ENCODE measurements around the gene KIRREL3. TPM values are rescaled to one million over a fixed set of nuclear protein-coding genes. Genes with fewer than 3 reads are reported as not detected.
A peak's percentile ranks its signal among the peaks of the same experiment; 100 is the strongest.

Gene KIRREL3
- total and polyA plus RNA-seq, 2 of the 8 experiments (the other 6 are each of a cell fraction or from before 2014, with no cell fraction given): 0.29 to 0.32 TPM

DNA sequence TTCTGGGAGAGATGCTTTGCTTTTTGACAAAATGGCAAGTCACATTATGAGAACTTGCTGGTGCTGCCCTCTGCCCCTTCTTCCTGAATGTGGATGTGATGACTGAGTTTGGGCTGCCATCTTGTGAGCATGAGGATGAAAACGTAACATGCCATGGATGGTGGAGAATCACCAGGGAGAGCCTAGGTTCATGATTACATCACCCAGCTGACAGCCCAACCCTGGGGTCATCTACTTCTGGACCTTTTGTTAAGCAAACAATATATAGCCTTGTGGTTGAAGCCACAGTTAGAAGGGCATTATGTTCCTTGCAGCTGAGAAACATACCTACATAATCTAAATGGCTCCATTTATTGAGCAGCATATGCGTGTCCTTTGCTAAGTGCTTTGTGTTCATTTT, 321.5 kb downstream of the KIRREL3 start:
- H3K56ac ChIP-seq (replicated peaks; ENCODE audit: insufficient read length, low read depth, low read length): no peak overlapping the region
- POLR2A ChIA-PET (ENCODE audit: partially characterized antibody): interaction anchor here (1.1 kb wide), 1 partner anchor 11 kb away, joined by 3 read pairs; no protein-coding TSS in a partner anchor
- H2BK15ac ChIP-seq (ENCODE audit: low read length): no peak overlapping the region
- H3K79me1 ChIP-seq (ENCODE audit: low read depth, low read length): no peaks in the 10 kb centered on the region
- no peak overlapping the region for H4K8ac ChIP-seq (ENCODE audit: extremely low read depth, insufficient read depth, low read length)
- CTCF ChIA-PET (ENCODE audit: partially characterized antibody): interaction anchor here (1.0 to 1.7 kb wide), 3 partner anchors 85 to 105 kb away, joined by 3 read pairs; no protein-coding TSS in a partner anchor
- H2AK5ac ChIP-seq (ENCODE audit: low read depth, low read length): no peak overlapping the region
- H2BK20ac ChIP-seq (ENCODE audit: low read length): no peak overlapping the region
- no peaks in the 10 kb centered on the region for H3K79me2 ChIP-seq (ENCODE audit: control insufficient read depth in 1 of 2, insufficient read depth in 2 of 2, low read length in 2 of 2)
- no peak overlapping the region for H4K5ac ChIP-seq (ENCODE audit: insufficient read length, low read depth, low read length)
- H2AFZ ChIP-seq (ENCODE audit: low read length): no peak overlapping the region
- H3K9me3 ChIP-seq (ENCODE audit: insufficient read depth in 2 of 2, low read depth in 1 of 2, low read length in 1 of 2): no peaks in the 10 kb centered on the region
- no peak overlapping the region for H4K91ac ChIP-seq (replicated peaks; ENCODE audit: insufficient read length, low read length)
- H3K27me3 ChIP-seq (replicated peaks in 1 of 4; ENCODE audit: control insufficient read depth in 3 of 4, extremely low read depth in 1 of 4, insufficient read depth in 3 of 4, low read length in 3 of 4): no peaks in the 10 kb centered on the region
- H3K4me1 ChIP-seq (replicated peaks in 1 of 4; ENCODE audit: control insufficient read depth in 3 of 4, insufficient read depth in 4 of 4, low read length in 3 of 4): no peaks in the 10 kb centered on the region
- TF ChIP-seq SAP30 (IDR thresholded peaks at IDR 0.05; ENCODE audit: insufficient read depth, insufficient replicate concordance, low read length): no peak
- TF ChIP-seq RAD21 (IDR thresholded peaks at IDR 0.05 in 1 of 2, conservative IDR thresholded peaks at IDR 0.05 in 1 of 2; ENCODE audit: low read depth in 2 of 2, low read length in 2 of 2): peak in 1 of 2 experiments; percentile 10; a peak in 1 of 4 replicates
- no peaks in the 10 kb centered on the region for H3K36me3 ChIP-seq (ENCODE audit: control insufficient read depth in 2 of 4, insufficient read depth in 4 of 4, low read length in 3 of 4)
- H2BK5ac ChIP-seq (ENCODE audit: low read depth, low read length): no peak overlapping the region
- H3K23me2 ChIP-seq (ENCODE audit: low read depth, low read length): no peaks in the 10 kb centered on the region
- 62% methylated on average over 2 of the region's 2 CpGs; no CpG with 5 or more reads in 1 of the 2 experiments for WGBS, 2 experiments (ENCODE audit: extremely low coverage in 1 of 2, insufficient coverage in 1 of 2, insufficient read length in 1 of 2, insufficient replicate concordance in 2 of 2, low coverage in 1 of 2, low lambda C conversion rate in 2 of 2, missing lambda C conversion rate in 1 of 2)
- no peak overlapping the region for H3K18ac ChIP-seq (ENCODE audit: extremely low read depth, low read length)
- no peak overlapping the region for H3K27ac ChIP-seq (ENCODE audit: low read depth, low read length)
- no peak overlapping the region for H3K4me2 ChIP-seq (ENCODE audit: insufficient read depth in 1 of 2, low read depth in 2 of 2, low read length in 2 of 2)
- H3K14ac ChIP-seq (ENCODE audit: insufficient read length): no peak overlapping the region
- no peak overlapping the region for H3K4me3 ChIP-seq (ENCODE audit: extremely low read depth in 1 of 4, insufficient read depth in 2 of 4, low read depth in 3 of 4, low read length in 4 of 4)
- FAIRE-seq: no peak
- no peak overlapping the region for H2BK120ac ChIP-seq (replicated peaks; ENCODE audit: low read depth, low read length)
- no peak for DNase-seq (ENCODE audit: low read depth in 1 of 2, low spot score in 2 of 2)
- no peak overlapping the region for H3K4ac ChIP-seq (replicated peaks; ENCODE audit: insufficient read length, low read depth, low read length)
- no peak overlapping the region for H2BK12ac ChIP-seq (ENCODE audit: low read depth, low read length)
- no peak overlapping the region for H3K9ac ChIP-seq (replicated peaks in 1 of 4; ENCODE audit: extremely low read depth in 1 of 4, low read depth in 3 of 4, low read length in 3 of 4)
- no peak overlapping the region for H3K23ac ChIP-seq (ENCODE audit: insufficient read length)
- H4K20me1 ChIP-seq (replicated peaks in 1 of 2; ENCODE audit: control insufficient read depth in 1 of 2, insufficient read depth in 2 of 2, low read length in 2 of 2): no peaks in the 10 kb centered on the region

Measured in H1 (cell line).